ENCODE results near the gene PIPOX.

Gene PIPOX

GRCh38 chr17:29041091-29041490 is 1.9 kb upstream of the PIPOX start:
- Histone ChIP-seq H3K27me3 (ENCODE audit: low read depth, low read length) (no peaks in the 10 kb centered on the region), H3K4me1 (ENCODE audit: control insufficient read depth in 1 of 2, insufficient read depth in 2 of 2, low read length in 2 of 2) (no peaks in the 10 kb centered on the region), H3K9me3 (ENCODE audit: control insufficient read depth in 1 of 2, low read length in 2 of 2) (no peaks in the 10 kb centered on the region), H3K27ac (ENCODE audit: low read length) (no peak overlapping the region), H3K4me3 (ENCODE audit: low read depth in 1 of 2, low read length in 2 of 2) (no peak overlapping the region), H3K36me3 (ENCODE audit: control insufficient read depth in 1 of 2, insufficient read depth in 2 of 2, low read length in 2 of 2) (no peaks in the 10 kb centered on the region)

GRCh38 chr17:29041571-29041970 is 1.4 kb upstream of the PIPOX start:
- H3K4me3 ChIP-seq (ENCODE audit: low read depth in 1 of 2, low read length in 2 of 2), result no peak overlapping the region
- no peaks in the 10 kb centered on the region for H3K9me3 ChIP-seq (ENCODE audit: control insufficient read depth in 1 of 2, low read length in 2 of 2)
- no peak overlapping the region for H3K27ac ChIP-seq (ENCODE audit: low read length)
- no peaks in the 10 kb centered on the region for H3K36me3 ChIP-seq (ENCODE audit: control insufficient read depth in 1 of 2, insufficient read depth in 2 of 2, low read length in 2 of 2)
- H3K27me3 ChIP-seq (ENCODE audit: low read depth, low read length), result no peaks in the 10 kb centered on the region
- no peaks in the 10 kb centered on the region for H3K4me1 ChIP-seq (ENCODE audit: control insufficient read depth in 1 of 2, insufficient read depth in 2 of 2, low read length in 2 of 2)

GRCh38 chr17:29042026-29042678 is 789 bp upstream of the PIPOX start:
- Histone ChIP-seq H3K27me3 (ENCODE audit: low read depth, low read length) (no peaks in the 10 kb centered on the region), H3K4me3 (ENCODE audit: low read depth in 1 of 2, low read length in 2 of 2) (no peak overlapping the region), H3K4me1 (ENCODE audit: control insufficient read depth in 1 of 2, insufficient read depth in 2 of 2, low read length in 2 of 2) (no peaks in the 10 kb centered on the region), H3K27ac (ENCODE audit: low read length) (no peak overlapping the region), H3K36me3 (ENCODE audit: control insufficient read depth in 1 of 2, insufficient read depth in 2 of 2, low read length in 2 of 2) (no peaks in the 10 kb centered on the region), H3K9me3 (ENCODE audit: control insufficient read depth in 1 of 2, low read length in 2 of 2) (no peaks in the 10 kb centered on the region)

- Histone ChIP-seq H3K9me3 (ENCODE audit: control insufficient read depth in 1 of 2, low read length in 2 of 2) (no peaks in the 10 kb centered on the region), H3K4me1 (ENCODE audit: control insufficient read depth in 1 of 2, insufficient read depth in 2 of 2, low read length in 2 of 2) (no peaks in the 10 kb centered on the region), H3K27me3 (ENCODE audit: low read depth, low read length) (no peaks in the 10 kb centered on the region), H3K4me3 (ENCODE audit: low read depth in 1 of 2, low read length in 2 of 2) (no peak overlapping the region), H3K36me3 (ENCODE audit: control insufficient read depth in 1 of 2, insufficient read depth in 2 of 2, low read length in 2 of 2) (no peaks in the 10 kb centered on the region), H3K27ac (ENCODE audit: low read length) (no peak overlapping the region)
Measured at GRCh38 chr17:29043539-29044145, 701 bp downstream of the PIPOX start.

- Histone ChIP-seq H3K4me3 (ENCODE audit: low read depth in 1 of 2, low read length in 2 of 2) (no peak overlapping the region), H3K27me3 (ENCODE audit: low read depth, low read length) (no peaks in the 10 kb centered on the region), H3K36me3 (ENCODE audit: control insufficient read depth in 1 of 2, insufficient read depth in 2 of 2, low read length in 2 of 2) (no peaks in the 10 kb centered on the region), H3K4me1 (ENCODE audit: control insufficient read depth in 1 of 2, insufficient read depth in 2 of 2, low read length in 2 of 2) (no peaks in the 10 kb centered on the region), H3K27ac (ENCODE audit: low read length) (no peak overlapping the region), H3K9me3 (ENCODE audit: control insufficient read depth in 1 of 2, low read length in 2 of 2) (no peaks in the 10 kb centered on the region)
Measured at GRCh38 chr17:29045026-29045425, 2.1 kb downstream of the PIPOX start.

- Histone ChIP-seq H3K9me3 (ENCODE audit: control insufficient read depth in 1 of 2, low read length in 2 of 2) (no peaks in the 10 kb centered on the region), H3K36me3 (ENCODE audit: control insufficient read depth in 1 of 2, insufficient read depth in 2 of 2, low read length in 2 of 2) (no peaks in the 10 kb centered on the region), H3K27ac (ENCODE audit: low read length) (no peak overlapping the region), H3K4me3 (ENCODE audit: low read depth in 1 of 2, low read length in 2 of 2) (no peak overlapping the region), H3K27me3 (ENCODE audit: low read depth, low read length) (no peaks in the 10 kb centered on the region), H3K4me1 (ENCODE audit: control insufficient read depth in 1 of 2, insufficient read depth in 2 of 2, low read length in 2 of 2) (no peaks in the 10 kb centered on the region)
Measured at GRCh38 chr17:29045734-29046472, 3.0 kb downstream of the PIPOX start.

GRCh38 chr17:29046473-29046839 is 3.5 kb downstream of the PIPOX start:
- Histone ChIP-seq H3K4me1 (ENCODE audit: control insufficient read depth in 1 of 2, insufficient read depth in 2 of 2, low read length in 2 of 2) (no peaks in the 10 kb centered on the region), H3K4me3 (ENCODE audit: low read depth in 1 of 2, low read length in 2 of 2) (no peak overlapping the region), H3K9me3 (ENCODE audit: control insufficient read depth in 1 of 2, low read length in 2 of 2) (no peaks in the 10 kb centered on the region), H3K27me3 (ENCODE audit: low read depth, low read length) (no peaks in the 10 kb centered on the region), H3K27ac (ENCODE audit: low read length) (no peak overlapping the region), H3K36me3 (ENCODE audit: control insufficient read depth in 1 of 2, insufficient read depth in 2 of 2, low read length in 2 of 2) (no peaks in the 10 kb centered on the region)

- no peaks in the 10 kb centered on the region for H3K9me3 ChIP-seq (ENCODE audit: control insufficient read depth in 1 of 2, low read length in 2 of 2)
- H3K27ac ChIP-seq (ENCODE audit: low read length), result no peak overlapping the region
- H3K4me3 ChIP-seq (ENCODE audit: low read depth in 1 of 2, low read length in 2 of 2), result no peak overlapping the region
- no peaks in the 10 kb centered on the region for H3K4me1 ChIP-seq (ENCODE audit: control insufficient read depth in 1 of 2, insufficient read depth in 2 of 2, low read length in 2 of 2)
- H3K27me3 ChIP-seq (ENCODE audit: low read depth, low read length), result no peaks in the 10 kb centered on the region
- no peaks in the 10 kb centered on the region for H3K36me3 ChIP-seq (ENCODE audit: control insufficient read depth in 1 of 2, insufficient read depth in 2 of 2, low read length in 2 of 2)
Measured at GRCh38 chr17:29048440-29049368, 5.8 kb downstream of the PIPOX start.

- H3K27me3 ChIP-seq (ENCODE audit: low read depth, low read length), result no peaks in the 10 kb centered on the region
- no peaks in the 10 kb centered on the region for H3K36me3 ChIP-seq (ENCODE audit: control insufficient read depth in 1 of 2, insufficient read depth in 2 of 2, low read length in 2 of 2)
- H3K9me3 ChIP-seq (ENCODE audit: control insufficient read depth in 1 of 2, low read length in 2 of 2), result no peaks in the 10 kb centered on the region
- no peak overlapping the region for H3K27ac ChIP-seq (ENCODE audit: low read length)
- no peaks in the 10 kb centered on the region for H3K4me1 ChIP-seq (ENCODE audit: control insufficient read depth in 1 of 2, insufficient read depth in 2 of 2, low read length in 2 of 2)
- H3K4me3 ChIP-seq (ENCODE audit: low read depth in 1 of 2, low read length in 2 of 2), result no peak overlapping the region
Measured at GRCh38 chr17:29049541-29050145, 6.7 kb downstream of the PIPOX start.

GRCh38 chr17:29050176-29050575 is 7.2 kb downstream of the PIPOX start:
- H3K27ac ChIP-seq (ENCODE audit: low read length), result no peak overlapping the region
- H3K4me1 ChIP-seq (ENCODE audit: control insufficient read depth in 1 of 2, insufficient read depth in 2 of 2, low read length in 2 of 2), result no peaks in the 10 kb centered on the region
- H3K27me3 ChIP-seq (ENCODE audit: low read depth, low read length), result no peaks in the 10 kb centered on the region
- no peaks in the 10 kb centered on the region for H3K9me3 ChIP-seq (ENCODE audit: control insufficient read depth in 1 of 2, low read length in 2 of 2)
- H3K36me3 ChIP-seq (ENCODE audit: control insufficient read depth in 1 of 2, insufficient read depth in 2 of 2, low read length in 2 of 2), result no peaks in the 10 kb centered on the region
- H3K4me3 ChIP-seq (ENCODE audit: low read depth in 1 of 2, low read length in 2 of 2), result no peak overlapping the region

- Histone ChIP-seq H3K36me3 (ENCODE audit: control insufficient read depth in 1 of 2, insufficient read depth in 2 of 2, low read length in 2 of 2) (no peaks in the 10 kb centered on the region), H3K4me1 (ENCODE audit: control insufficient read depth in 1 of 2, insufficient read depth in 2 of 2, low read length in 2 of 2) (no peaks in the 10 kb centered on the region), H3K27ac (ENCODE audit: low read length) (no peak overlapping the region), H3K4me3 (ENCODE audit: low read depth in 1 of 2, low read length in 2 of 2) (no peak overlapping the region), H3K27me3 (ENCODE audit: low read depth, low read length) (no peaks in the 10 kb centered on the region), H3K9me3 (ENCODE audit: control insufficient read depth in 1 of 2, low read length in 2 of 2) (no peaks in the 10 kb centered on the region)
Measured at GRCh38 chr17:29051194-29051593, 8.3 kb downstream of the PIPOX start.
